Endodermal cell (in vitro differentiated cells): ENCODE measurements around the gene KIRREL3. TPM values are rescaled to one million over a fixed set of nuclear protein-coding genes. Genes with fewer than 3 reads are reported as not detected.
A peak's percentile ranks its signal among the peaks of the same experiment; 100 is the strongest.

Source experiments
- DNase-seq: peaks from one replicate; pipeline ENCODE4 v3.0.0-alpha.2; 2017
- H3K27ac ChIP-seq: 2 replicates; pipeline ENCODE4 v1.5.1; 2013; ENCODE audit warnings: mild to moderate bottlenecking, low read depth, low read length, moderate library complexity
- H3K27me3 ChIP-seq: 2 replicates; pipeline ENCODE4 v1.6.1; 2013; ENCODE audit warnings: mild to moderate bottlenecking, low read length, moderate library complexity; ENCODE audit not compliant: insufficient read depth, control insufficient read depth, poor library complexity, severe bottlenecking
- H3K36me3 ChIP-seq: 2 replicates; pipeline ENCODE4 v1.7.0; 2013; ENCODE audit warnings: mild to moderate bottlenecking, low read length, moderate library complexity; ENCODE audit not compliant: control insufficient read depth, insufficient read depth
- H3K4me1 ChIP-seq: one replicate; pipeline ENCODE4 v1.7.0; 2013; ENCODE audit warnings: low read length; ENCODE audit not compliant: control insufficient read depth, insufficient read depth
- H3K4me3 ChIP-seq: 2 replicates; pipeline ENCODE4 v1.5.1; 2013; ENCODE audit warnings: mild to moderate bottlenecking, low read length, moderate library complexity
- H3K9ac ChIP-seq: 2 replicates; pipeline ENCODE4 v1.6.1; 2013; ENCODE audit warnings: mild to moderate bottlenecking, low read length, moderate library complexity; ENCODE audit not compliant: poor library complexity, severe bottlenecking; ENCODE audit errors: extremely low read depth
- H3K9me3 ChIP-seq: 2 replicates; pipeline ENCODE4 v1.6.1; 2013; ENCODE audit warnings: mild to moderate bottlenecking, low read length, moderate library complexity; ENCODE audit not compliant: control insufficient read depth
- H3K27ac Mint-ChIP-seq: 2 replicates; pipeline ENCODE4 v1.8.0; 2020; ENCODE audit warnings: mixed read lengths
- H3K27me3 Mint-ChIP-seq: 2 replicates; pipeline ENCODE4 v1.8.0; 2021; ENCODE audit warnings: mild to moderate bottlenecking, mixed read lengths; ENCODE audit not compliant: insufficient read depth
- H3K36me3 Mint-ChIP-seq: 2 replicates; pipeline ENCODE4 v1.8.0; 2020; ENCODE audit warnings: low read depth, mixed read lengths
- H3K4me1 Mint-ChIP-seq: 2 replicates; pipeline ENCODE4 v1.8.0; 2020; ENCODE audit warnings: mixed read lengths
- H3K4me3 Mint-ChIP-seq: 2 replicates; pipeline ENCODE4 v1.8.0; 2020; ENCODE audit warnings: mild to moderate bottlenecking, moderate library complexity, mixed read lengths
- H3K9me3 Mint-ChIP-seq: 2 replicates; pipeline ENCODE4 v1.8.0; 2020; ENCODE audit warnings: mild to moderate bottlenecking, mixed read lengths
- CTCF ChIP-seq: fragments of 200-600 bp; sonication (generic); conservative IDR thresholded peaks from 2 replicates; pipeline ENCODE4 v1.5.0; 2021; ENCODE audit warnings: antibody characterized with exemption, mild to moderate bottlenecking
- WGBS, 2 experiments: methylation state at CpG; one replicate each; pipeline versions ENCODE4 v1.1.5 to v1.1.7; 2013; ENCODE audit warnings: missing lambda C conversion rate in 2 of 2, mixed read lengths in 1 of 2; ENCODE audit not compliant: insufficient coverage in 1 of 2, insufficient read length in 1 of 2; 5-methylcytosine and 5-hydroxymethylcytosine counted together
- total RNA-seq, 2 donors: library from RNA; stranded (reverse); fragmentation: NEBNext Ultra II Directional in 1 of 2; extraction: Animal tissue kit (Norgen Biotek cat#: 25700) in 1 of 2; gene quantifications; 2 replicates in 1 of 2; 3 replicates in 1 of 2; pipeline ENCODE4 v1.2.1, GENCODE V29; 2021

The KIRREL3 gene
- total RNA-seq, 2 donors from 2014 or later, result 1.1 to 1.4 TPM

DNA sequence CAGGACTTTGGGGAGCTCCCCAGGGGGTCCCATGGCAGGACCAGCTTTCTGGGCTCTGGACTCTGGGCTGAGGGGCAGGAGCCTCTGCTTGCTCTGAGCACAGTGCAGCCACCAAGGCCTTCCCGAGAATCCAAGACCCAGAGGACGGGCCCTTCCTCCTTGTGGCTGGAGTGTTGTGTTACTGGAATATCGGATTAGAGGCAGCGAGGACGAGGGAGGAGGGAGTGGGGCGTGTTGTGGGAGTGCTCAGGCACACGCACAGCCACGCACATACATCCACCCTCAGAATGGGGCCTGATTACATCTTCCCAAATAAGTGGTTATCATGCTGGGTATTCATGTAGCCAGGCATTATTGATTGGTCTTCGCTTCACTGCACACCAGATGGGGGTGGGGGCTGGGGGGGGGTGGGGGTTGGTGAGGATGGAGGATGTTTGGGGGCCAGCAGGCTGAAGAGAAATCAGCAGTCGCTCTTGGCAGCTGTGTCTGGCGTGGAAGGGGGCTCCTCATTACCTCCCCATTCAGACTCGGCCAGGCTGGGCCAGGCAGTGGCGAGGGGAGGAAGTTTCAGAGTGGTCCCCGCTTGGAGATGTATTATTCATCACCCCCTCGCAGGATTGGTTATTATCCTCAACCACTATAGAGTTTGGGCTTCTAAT lies 524.2 kb downstream of the KIRREL3 start:
- peak overlapping the region; percentile 44 for H3K27ac ChIP-seq
- H3K4me3 Mint-ChIP-seq, result no peak overlapping the region

GRCh38 chr11:126475014-126475991 lies 525.3 kb downstream of the KIRREL3 start:
- DNase-seq, result no peak
- Mint-ChIP-seq H3K36me3 (no peaks in the 10 kb centered on the region), H3K9me3 (no peaks in the 10 kb centered on the region), H3K27me3 (no peaks in the 10 kb centered on the region), H3K27ac (no peak overlapping the region), H3K4me1 (no peaks in the 10 kb centered on the region), H3K4me3 (no peak overlapping the region)
- H3K9me3 ChIP-seq, result no peaks in the 10 kb centered on the region
- no peak overlapping the region for H3K9ac ChIP-seq
- H3K27ac ChIP-seq, result no peak overlapping the region
- no peaks in the 10 kb centered on the region for H3K27me3 ChIP-seq
- WGBS, 2 experiments, result 88 to 94% methylated on average over 15 to 26 of the region's 26 CpGs
- H3K4me3 ChIP-seq, result no peak overlapping the region
- H3K36me3 ChIP-seq, result no peaks in the 10 kb centered on the region
- no peak for TF ChIP-seq CTCF
- H3K4me1 ChIP-seq, result no peaks in the 10 kb centered on the region

More for the DNA sequence above, 524.2 kb downstream of the KIRREL3 start:
- H3K36me3 ChIP-seq, result no peaks in the 10 kb centered on the region
- no peaks in the 10 kb centered on the region for H3K4me1 ChIP-seq
- no peak overlapping the region for H3K4me3 ChIP-seq
- Mint-ChIP-seq H3K27me3 (no peaks in the 10 kb centered on the region), H3K27ac (no peak overlapping the region), H3K9me3 (no peaks in the 10 kb centered on the region), H3K4me1 (peaks cover 2% of the 10 kb centered on the region), H3K36me3 (no peaks in the 10 kb centered on the region)
- no peaks in the 10 kb centered on the region for H3K27me3 ChIP-seq
- TF ChIP-seq CTCF, result no peak
- no peak overlapping the region for H3K9ac ChIP-seq
- H3K9me3 ChIP-seq, result no peaks in the 10 kb centered on the region
- no peak for DNase-seq
- 77 to 90% methylated on average over 6 to 13 of the region's 15 CpGs for WGBS, 2 experiments

DNA sequence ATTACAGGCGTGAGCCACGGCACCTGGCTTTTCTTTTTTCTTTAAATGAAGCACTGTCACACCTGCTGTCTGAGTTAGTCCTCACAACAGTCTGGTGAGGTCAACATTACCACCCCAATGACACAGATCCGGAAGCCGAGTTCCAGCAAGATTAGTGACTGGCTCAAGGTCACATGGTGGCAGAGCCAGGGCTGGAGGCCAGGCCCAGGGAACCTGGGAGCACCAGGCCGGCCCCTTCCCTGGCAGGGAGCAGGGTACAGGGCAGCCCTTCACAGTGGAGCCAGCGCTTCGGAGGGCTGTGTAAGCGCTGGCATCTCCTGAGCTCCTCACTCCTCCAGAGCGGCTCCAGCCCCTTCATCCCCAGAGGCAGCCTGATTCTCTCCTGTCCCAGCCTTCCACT lies 526.4 kb downstream of the KIRREL3 start:
- no peaks in the 10 kb centered on the region for H3K27me3 Mint-ChIP-seq
- no peak overlapping the region for H3K9ac ChIP-seq
- no peaks in the 10 kb centered on the region for H3K36me3 ChIP-seq
- no peak overlapping the region for H3K27ac Mint-ChIP-seq
- DNase-seq, result no peak
- H3K36me3 Mint-ChIP-seq, result no peaks in the 10 kb centered on the region
- no peaks in the 10 kb centered on the region for H3K4me1 Mint-ChIP-seq
- no peaks in the 10 kb centered on the region for H3K27me3 ChIP-seq
- H3K4me3 Mint-ChIP-seq, result no peak overlapping the region
- H3K9me3 Mint-ChIP-seq, result no peaks in the 10 kb centered on the region
- WGBS, 2 experiments, result 94 to 100% methylated on average over 3 to 9 of the region's 9 CpGs
- H3K4me3 ChIP-seq, result no peak overlapping the region
- H3K27ac ChIP-seq, result no peak overlapping the region
- H3K9me3 ChIP-seq, result no peaks in the 10 kb centered on the region
- no peaks in the 10 kb centered on the region for H3K4me1 ChIP-seq
- no peak for TF ChIP-seq CTCF
